Kidney tubule cell (primary cell): ENCODE results near the gene C1orf167.

Experiments
- DNase-seq: peaks from one replicate; pipeline ENCODE4 v3.0.0-alpha.2; 2018; ENCODE audit warnings: low spot score

The C1orf167 gene

GRCh38 chr1:11765661-11766428 lies 3.9 kb downstream of the C1orf167 start:
- DNase-seq = no peak

DNA sequence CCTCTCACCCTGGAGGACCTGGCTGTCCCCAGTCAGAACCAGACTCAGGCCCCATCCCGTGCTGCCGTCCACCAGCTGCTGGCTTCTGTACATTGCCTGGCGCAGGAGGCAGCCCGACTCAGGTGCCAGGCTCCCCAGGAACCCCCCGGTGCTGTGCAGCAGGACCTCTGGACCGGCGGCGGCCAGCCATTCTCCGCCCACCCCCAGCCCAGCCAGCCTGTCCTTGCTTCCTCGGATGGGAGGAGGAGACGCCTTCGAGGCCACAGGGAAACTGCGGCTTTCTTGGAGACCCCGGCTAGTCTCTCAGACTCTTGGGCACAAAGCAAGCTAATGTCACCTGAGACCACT lies 4.4 kb downstream of the C1orf167 start:
- no peak for DNase-seq

DNA sequence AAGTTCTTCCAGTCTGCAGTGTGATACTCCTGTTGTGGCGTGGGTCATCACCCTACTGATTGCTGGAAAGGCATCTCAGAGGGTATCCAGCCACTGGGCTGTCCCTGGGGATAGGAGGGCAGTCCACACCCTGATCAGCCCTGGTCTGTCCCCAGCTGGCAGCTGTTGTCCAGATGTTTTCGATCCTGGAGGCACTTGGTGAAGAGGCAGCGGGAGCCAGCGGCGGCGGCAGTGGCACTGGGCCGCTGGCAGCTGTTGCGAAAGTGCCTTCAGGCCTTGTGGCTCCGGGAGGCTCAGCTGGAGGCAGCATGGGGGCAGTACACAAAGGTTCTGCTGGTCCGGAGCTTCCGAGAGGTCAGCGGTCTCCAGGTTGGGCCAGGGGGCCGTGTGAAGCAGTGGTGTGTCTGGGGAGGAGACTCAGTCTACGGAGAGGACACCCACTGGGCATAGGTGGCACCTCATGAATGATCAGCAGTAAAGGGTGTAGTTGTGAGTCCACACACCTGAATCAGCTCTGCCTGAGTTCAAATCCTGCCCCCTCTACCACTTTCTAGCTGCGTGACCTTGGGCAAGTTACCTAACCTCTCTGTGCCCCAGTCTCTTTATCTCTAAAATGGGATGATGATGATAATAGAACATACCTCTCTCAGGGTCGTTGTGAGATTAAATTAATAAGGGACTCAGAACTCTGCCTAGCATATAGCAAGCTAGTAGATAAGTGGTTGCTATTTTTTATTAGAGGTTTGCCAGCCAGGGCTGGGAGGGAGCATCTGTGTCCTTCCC lies 6.1 kb downstream of the C1orf167 start:
- DNase-seq = no peak

- no peak for DNase-seq
Measured at GRCh38 chr1:11768821-11769220, 6.8 kb downstream of the C1orf167 start.

DNA sequence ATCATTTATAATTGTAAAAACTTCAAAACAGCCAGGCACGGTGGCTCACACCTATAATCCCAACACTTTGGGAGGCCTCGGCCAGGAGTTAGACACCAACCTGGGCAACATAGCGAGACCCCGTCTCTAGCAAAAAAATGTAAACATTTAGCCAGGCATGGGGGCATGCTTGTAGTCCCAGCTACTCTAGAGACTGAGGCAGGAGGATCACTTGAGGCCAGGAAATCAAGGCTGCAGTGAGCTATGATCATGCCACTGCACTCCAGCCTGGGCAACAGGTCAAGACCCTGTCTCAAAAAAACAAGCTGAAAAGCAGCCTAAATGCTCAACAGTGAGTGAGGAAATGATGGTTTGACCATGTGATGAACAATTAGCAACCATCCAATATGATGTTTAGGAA lies 7.3 kb downstream of the C1orf167 start:
- DNase-seq = no peak

DNA sequence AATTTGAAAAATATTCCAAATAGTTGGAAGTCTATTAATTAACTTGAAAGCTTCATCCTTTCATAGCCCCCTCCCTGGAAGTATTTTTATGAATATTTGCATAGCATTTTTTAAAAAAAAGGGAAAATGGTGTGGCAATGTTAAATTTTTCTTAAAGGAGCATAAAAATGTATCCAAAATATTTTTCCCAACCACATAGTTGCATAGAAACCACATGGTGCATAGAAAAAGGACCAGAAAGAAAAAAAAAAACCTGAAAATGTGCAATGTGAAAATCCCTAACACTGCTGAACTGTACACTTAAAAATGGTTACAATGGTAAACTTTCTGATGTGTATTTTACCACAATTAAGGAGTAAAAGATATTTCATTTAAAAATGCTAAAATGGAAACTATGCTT lies 8.0 kb downstream of the C1orf167 start:
- DNase-seq = no peak

DNA sequence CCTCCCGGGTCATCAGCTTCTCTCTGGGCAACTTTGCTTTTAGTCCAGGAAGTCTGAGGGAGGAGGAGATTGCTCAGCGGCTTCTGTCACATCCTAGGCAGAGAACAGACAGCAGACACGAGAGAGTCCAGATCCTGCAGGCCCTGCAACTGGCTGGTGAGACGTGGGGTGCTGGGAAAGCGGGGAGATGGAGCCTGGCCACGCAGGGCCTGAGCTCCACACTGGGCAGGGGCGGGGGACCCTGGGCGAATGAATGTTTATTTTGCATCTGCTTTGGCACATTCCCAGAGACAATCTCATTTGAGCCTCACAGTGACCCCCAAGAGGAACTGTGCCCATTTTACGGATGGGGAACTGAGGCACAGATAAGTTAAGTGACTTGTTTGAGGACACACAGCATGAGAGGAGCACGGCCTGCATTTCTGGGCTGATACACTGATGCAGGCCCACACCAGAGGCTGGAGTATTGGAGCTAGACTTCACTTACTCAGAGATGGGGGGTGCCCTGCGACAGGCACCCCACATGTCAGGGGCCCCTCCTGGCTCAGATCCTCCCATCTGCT lies 9.6 kb downstream of the C1orf167 start:
- no peak for DNase-seq

DNA sequence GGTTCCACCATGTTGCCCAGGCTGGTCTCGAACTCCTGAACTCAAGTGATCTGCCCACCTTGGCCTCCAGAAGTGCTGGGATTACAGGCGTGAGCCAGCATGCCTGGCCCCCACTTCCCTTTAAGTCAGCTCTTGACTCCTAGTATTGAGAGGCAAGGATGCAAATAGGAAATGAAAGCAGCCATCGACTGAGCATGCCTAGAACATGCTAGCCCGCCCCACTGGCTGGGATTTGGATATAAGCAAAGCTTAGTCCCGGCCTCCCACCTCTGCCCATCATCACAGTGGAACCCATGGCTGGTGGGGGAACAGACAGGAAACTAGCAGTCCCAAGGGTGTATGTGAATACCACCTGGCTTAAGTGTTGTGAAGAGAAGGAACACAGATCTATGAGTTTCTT lies 10.5 kb downstream of the C1orf167 start:
- no peak for DNase-seq

DNA sequence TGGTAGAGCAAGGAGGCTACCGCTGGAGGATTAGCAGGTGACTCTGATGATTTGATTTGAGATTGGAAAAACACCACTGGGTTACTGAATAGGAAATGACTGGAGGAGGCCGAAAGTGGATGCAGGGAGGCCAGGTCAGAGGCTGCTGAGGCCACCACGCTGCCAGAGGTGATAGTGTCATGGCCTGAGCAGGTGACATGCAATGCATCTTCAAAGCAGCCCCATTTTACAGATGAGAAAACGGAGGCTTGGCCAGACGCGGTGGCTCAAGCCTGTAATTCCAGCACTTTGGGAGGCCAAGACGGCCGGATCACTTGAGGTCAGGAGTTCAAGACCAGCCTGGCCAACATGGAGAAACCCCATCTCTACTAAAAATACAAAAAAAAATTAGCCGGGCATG lies 12.8 kb downstream of the C1orf167 start:
- DNase-seq = no peak

GRCh38 chr1:11777658-11778322 lies 15.8 kb downstream of the C1orf167 start:
- no peak for DNase-seq

DNA sequence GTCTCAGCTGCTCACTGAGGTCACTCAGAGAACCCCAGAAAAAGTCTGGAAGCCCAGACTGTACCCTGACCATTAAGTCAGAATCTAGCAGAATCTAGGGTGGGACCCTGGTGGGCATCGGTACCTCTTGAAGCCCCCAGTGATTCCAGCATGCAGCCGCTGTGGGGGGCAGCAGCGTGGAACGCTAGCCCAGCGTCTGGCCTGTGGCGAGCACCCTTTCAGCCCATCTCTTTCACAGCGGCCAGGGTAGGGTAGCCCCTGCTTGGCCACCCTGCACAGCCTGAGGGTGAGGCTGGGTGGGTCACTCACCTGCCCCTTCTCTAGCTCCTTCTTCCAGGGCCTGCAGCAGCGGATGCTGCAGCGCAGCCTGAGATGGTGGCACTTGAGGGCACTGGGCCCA lies 16.3 kb downstream of the C1orf167 start:
- no peak for DNase-seq

DNA sequence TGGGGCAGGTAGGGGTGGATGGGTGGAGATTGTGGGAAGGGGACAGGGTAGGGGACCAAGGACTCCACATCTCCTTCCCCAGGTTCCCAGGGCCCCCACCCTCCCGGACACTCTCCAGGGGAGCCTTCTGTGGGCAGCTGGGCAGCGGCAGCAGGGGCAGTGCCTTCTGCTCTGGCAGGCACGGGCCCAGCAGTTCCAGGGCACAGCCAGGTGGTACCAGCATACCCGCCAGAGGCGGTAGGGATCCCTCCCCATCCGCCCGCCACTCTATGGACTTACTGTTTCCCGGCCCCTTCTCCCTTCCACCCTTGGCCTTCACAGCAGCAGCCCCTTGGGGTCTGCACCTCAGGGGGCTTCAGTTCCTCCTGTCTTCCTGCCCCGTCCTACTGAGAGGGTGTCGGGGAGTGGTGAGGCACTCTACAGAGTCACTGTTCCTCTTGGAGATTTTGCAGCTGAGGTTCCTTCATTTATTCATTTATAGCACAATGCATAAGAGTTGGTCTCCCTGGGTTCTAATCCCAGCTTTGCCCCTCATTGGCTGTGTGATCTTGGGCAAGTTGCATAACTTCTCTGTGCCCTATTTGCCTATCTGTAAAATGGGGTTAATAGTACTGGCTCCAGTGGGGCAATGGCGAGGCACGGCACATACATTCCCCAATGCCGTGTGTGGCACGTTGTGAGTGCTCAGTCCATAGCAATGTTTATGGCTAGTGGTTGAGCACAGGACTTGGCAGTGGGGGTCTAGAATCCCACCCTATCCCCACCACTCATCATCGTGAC lies 17.0 kb downstream of the C1orf167 start:
- DNase-seq = no peak

GRCh38 chr1:11779715-11780379 lies 17.9 kb downstream of the C1orf167 start:
- DNase-seq = no peak

- no peak for DNase-seq
Measured at GRCh38 chr1:11780380-11781147, 18.6 kb downstream of the C1orf167 start.

- DNase-seq = peak; percentile 62
Measured at GRCh38 chr1:11781297-11781696, 19.3 kb downstream of the C1orf167 start.

- DNase-seq = no peak
Measured at GRCh38 chr1:11782127-11782708, 20.2 kb downstream of the C1orf167 start.

GRCh38 chr1:11783556-11783955 lies 21.6 kb downstream of the C1orf167 start:
- no peak for DNase-seq

DNA sequence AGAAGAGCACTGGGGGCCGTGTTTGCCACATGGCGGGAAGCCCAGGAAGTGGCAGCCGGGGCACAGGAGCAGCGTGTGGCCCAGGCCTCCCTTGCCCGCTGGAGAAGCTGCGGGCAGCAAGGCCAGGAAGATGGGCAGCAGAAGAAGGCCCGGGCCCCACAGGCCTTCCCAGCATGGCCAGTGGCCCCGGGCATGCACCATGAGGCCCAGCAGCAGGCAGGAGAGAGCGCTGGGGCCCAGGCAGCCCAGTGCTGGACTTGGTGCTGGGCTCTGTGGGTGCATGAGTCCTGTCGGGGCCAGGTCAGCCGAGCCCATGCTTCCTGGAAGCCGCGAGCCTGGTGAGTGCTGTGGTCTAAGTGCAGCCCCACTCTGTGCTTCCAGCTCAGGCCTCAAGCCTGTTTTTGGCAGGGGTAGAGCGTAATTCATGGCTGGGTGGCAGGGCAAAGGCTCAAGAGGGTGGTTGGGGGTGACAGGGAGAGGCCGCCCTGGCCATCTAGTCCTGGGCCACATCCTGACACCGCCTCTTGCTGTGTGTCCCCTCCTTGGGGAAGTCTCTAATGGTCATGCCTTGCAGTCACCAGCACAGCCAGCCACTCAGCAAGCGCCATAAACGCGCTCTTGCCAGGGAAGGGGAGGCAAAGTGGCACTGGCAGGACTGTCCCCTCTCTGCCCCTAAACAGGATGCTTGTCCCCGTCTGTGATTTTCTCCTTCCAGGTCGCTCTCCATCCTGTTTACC lies 22.4 kb downstream of the C1orf167 start:
- DNase-seq = no peak

DNA sequence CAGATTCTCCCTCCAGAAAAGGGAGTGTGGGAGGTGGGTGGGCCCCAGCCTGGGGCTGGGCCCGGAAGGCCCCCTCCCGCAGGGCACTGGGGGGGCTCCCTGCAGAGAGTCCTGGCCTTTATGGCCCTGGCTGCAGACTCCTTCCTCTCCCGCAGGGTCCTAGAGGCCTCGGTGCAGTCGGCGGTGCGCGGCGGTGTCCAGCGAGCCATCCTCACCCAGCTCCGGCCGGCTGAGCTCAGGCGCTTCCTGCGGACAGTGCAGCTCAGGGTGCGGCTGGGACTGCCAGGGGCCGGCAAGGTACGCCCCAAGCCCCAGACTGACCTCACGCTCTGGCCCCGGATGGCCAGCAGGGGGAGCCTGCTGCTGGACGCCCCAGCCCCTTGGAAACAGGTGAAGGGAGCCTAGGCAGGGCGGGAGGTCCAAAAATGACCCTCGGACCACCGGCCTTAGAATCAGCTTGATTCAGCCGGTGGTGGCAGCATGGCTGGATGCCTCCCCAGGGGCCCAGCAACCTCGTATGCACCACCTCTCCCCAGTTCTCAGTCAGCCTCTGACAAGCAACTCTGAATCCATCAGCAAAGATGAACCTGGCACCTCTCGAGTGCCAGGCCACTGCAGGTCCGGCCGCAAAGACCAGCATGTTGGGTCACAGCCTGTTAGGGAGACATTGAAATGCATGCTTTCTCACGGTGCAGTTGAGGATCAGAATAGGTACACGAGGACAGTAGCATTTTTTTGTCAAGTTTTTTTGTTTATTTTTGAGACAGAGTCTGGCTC lies 23.2 kb downstream of the C1orf167 start:
- DNase-seq = peak; percentile 81
